Globus pallidus (tissue), 1 donor: Measurements from ENCODE around the gene GNAL.
A peak's percentile ranks its signal among the peaks of the same experiment; 100 is the strongest.
"Not testable (repeated sequence)": the region's sequence is repeated elsewhere in the genome, so short reads cannot be mapped to it uniquely, and the experiment has no call there.

ENCODE experiments used
- DNase-seq: peaks from one replicate; pipeline ENCODE4 v3.0.0-alpha.2; 2015; ENCODE audit warnings: low spot score

Gene GNAL

DNA sequence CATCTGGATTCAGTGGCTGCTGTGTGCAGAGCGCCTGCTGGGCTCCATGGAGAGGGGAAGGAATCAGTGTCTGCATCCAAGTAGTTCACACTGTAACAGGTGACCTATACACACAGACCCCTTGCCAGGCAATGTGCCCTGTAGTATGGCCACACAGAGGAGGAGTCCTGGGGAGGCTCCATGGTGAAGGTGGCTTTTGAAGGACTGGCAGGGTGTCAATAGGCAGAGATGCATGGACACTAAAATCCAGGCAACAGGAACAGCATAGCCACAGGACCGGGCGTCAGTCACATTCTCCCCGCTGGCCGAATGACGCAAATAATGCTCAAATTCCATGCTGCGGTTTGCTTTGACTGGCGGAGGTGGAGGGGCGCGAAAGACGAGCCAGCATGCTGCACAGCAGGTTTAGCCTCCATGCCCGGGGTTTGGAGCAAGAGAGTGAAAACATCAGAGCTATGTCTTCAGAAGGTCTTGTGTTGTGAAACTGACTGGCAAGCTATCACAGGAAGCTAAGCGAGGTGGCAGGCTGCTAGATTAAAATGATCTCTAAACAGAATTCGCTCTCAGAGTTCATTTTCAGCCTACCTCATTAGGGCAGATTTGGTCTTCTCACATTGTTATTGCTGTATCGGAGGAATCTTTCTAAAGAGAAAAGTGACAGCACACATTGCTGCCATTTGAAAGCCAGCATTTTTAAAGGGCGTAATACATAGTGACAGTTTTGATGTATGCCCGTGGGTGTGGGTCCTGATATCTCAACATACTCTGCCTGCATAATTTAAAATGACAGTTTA, 161.0 kb downstream of the GNAL start:
- peak; percentile 70 for DNase-seq

DNA sequence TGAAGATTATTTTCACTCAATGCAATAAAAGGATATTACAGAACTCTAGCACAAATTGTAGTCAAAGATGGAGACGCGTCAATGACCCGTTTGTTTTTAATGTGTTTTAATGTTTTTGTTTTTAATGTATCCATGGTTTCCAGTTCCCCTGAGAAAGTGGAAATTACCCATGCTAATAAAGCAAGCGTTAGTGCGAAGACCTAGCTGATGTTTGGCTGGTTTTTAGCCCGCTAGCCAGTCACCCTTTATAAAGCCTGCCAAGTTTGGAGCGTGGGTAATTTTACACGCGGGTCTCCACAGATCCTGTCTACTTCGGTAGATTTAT, 161.7 kb downstream of the GNAL start:
- no peak for DNase-seq

DNA sequence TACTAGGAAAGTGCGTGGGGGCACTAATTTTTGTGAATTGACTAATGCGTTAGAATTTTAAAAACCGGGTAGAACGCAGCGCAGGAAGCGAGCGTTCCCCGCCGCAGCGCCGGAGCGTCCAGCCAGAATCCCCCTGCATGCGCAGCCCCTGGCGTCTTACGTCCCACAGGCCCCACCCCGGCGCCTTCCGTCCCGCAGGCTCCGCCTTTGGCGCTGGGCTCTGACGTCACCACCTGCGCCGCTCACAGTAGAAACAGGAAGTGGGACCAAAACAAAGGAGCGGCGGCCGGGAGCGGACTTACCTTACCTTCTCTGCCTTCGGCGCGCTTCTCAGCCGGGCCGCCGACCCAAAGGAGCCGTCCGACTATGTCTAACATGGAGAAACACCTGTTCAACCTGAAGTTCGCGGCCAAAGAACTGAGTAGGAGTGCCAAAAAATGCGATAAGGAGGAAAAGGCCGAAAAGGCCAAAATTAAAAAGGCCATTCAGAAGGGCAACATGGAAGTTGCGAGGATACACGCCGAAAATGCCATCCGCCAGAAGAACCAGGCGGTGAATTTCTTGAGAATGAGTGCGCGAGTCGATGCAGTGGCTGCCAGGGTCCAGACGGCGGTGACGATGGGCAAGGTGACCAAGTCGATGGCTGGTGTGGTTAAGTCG, 162.2 kb downstream of the GNAL start, which contains the start of gene CHMP1B:
Gene CHMP1B, plus strand, starts transcription at position 268 of the 660 bp plus-strand sequence. Its CDS starts 99 bp downstream, at position 367.
- peak; percentile 97 for DNase-seq

DNA sequence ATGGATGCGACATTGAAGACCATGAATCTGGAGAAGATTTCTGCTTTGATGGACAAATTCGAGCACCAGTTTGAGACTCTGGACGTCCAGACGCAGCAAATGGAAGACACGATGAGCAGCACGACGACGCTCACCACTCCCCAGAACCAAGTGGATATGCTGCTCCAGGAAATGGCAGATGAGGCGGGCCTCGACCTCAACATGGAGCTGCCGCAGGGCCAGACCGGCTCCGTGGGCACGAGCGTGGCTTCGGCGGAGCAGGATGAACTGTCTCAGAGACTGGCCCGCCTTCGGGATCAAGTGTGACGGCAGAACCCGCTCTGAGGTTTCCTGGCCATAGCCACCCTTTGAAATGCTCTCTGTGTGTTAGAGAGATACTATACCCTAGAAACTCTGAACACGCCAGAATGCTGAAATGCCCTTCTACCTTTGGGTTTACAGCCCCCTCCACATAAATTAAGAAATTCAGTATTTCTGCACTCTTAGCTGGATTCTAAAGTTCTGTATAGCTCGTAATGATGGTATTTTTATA, 162.8 kb downstream of the GNAL start:
- peak; percentile 24 for DNase-seq

DNA sequence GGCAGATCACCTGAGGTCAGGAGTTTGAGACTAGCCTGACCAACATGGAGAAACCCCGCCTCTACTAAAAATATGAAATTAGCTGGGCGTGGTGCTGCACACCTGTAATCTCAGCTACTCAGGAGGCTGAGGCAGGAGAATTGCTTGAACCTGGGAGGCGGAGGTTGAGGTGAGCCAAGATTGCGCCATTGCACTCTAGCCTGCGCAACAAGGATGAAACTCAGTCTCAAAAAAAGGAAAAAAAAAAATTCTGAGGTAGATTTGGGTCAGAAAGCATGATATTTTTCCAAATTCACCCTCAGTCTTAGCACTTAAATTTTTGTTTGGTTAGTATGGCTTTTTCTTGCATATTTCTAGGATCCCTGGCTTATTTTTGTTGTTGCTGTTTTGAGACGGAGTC, 165.5 kb downstream of the GNAL start:
- not testable (repeated sequence) for DNase-seq

DNA sequence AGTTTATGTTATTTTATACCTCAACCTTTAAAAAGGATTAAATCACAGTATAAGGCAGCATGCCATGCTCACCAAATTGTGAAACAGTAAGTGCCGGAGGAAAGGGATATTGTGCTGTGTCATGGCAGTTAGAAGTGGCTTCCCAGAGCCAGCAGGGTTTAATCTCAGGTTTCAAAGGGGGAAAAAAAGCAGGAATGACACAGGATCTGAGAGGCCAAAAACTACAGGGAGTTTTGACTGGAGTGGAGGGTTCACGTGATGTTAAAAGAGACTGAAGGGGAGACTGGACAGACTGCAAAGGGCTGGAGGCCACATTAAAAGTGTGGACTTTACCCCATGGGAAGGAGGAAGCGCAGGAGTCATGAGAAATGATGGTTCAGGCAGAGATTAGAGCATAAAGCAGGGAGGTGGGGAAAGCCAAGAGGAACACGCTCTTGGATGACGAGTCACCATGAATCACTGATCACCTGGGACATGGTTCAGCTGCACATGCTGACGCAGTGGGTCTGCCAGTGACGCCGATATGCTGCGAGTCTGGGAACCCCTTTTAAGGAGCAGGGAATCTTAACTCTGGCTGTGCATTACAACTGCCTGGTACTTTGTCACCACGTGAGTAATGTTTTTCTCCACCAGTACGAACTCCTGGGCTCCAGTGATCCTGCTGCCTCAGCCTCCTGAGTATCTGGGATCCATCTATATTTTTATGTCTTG, 168.3 kb downstream of the GNAL start:
- no peak for DNase-seq

DNA sequence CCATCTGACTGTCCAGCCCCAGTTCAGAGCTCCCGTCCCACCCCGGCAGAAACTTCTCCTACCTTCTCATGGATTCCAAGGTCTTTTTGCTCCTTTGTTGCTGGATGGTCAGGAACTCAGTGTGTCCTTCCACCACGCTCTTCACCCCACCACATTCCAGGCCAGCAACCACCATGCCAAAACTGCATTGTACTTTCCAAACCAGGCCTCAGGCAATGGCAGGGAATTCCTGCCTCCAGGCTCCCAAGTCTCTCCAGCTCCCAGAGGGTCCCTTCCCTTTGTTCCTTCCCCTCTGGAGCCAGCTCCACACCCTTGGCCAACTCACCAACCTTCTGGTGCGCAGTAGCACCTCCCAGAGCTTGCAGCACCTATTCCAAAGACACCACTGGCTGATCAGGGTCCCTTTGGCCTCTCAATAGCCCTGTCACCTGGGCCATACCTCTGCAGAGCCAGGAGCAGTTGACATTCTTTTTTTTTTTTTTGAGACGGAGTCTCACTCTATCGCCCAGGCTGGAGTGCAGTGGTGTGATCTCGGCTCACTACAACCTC, 170.3 kb downstream of the GNAL start:
- no peak for DNase-seq

DNA sequence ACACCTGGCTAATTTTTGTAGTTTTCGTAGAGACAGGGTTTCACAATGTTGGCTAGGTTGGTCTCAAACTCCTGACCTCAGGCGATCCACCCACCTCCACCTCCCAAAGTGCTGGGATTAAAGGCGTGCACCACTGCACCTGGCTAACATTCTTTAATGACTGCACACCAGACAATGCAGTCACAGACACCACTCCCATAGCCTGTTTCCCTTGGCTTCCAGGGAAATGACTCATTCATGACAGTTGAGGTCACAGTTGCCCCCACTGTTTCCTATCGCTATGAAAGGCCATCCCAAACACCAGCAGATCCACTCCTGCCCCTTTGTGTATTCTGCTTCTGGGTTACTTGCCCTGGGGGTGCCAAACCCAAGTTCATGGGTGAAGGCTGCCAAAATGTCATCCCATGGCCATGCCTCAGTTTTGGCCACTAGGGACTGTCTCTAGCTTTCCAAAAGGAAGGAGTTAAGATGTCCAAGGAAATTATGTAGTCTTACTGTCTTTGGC, 170.9 kb downstream of the GNAL start:
- DNase-seq, result no peak

DNA sequence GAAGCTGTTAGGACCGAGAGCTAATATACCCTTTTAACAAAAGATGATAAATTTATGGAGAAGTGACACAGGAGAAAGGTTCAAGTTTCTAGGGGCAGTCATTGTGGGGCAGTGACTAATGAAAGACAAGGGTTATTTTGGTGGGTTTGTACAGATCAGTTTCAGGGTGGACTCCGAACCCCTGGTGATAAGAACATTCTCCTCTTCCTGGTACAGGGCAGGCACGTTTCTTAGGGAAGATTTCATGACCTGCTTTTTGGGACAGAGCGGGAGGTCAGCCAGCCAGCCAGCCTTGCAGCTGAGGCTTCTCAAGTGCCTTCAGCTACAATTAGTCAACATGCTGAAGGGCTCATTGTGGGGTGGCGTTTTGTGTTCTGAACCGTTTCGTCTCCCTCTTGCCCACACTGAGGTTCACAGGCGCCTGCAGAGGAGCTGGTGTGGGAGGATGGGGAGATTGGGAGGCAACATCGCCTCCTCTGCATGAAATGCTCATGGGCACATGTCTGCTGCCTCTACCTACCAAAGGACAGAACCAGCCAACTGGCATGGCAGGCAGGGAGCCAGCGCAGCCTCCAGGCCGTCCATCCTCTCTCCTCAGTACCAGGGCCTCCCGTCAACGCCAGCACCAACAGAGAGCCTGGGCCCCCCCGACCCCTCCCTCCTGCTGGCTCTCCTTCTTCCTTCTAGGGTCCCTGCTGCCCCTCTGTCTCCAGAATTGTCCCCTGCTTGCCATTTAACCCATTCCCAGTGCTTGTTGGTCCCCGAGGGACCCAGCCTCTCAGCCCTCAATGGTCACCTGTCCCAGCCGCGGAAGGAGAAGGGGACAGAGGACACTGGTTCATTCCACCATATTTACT, 171.8 kb downstream of the GNAL start:
- no peak for DNase-seq

DNA sequence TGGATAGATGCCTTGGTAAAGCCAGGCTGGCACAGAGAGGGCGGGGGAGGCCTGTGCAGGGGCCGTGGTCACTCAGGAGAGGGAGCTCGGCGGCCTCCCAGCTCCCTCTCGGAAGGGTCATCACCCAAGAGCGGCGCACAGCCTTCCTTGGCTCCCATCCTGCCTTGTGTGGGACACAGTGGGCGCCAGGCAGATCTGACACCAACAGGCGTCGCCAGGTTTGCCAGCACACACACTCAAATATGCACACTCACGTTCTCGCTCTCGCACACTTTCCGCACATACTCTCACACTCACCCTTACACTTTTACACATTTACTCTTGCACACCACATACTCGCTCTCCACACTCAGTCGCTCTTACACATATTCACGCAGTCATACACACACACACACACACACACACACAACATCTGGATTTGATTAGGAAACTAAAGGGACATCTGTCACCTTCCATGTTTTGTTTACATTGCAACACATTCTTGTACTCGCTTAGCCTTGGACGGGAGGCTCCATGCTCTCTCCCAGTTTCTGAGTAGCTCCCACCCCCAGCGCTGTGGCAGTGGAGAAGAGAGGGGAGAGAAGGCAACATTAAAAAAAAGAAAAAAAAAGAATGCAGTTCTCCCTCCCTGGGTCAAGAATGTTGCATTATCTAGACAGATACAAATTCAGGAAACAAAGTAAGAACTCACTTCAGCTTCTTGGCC, 172.7 kb downstream of the GNAL start:
- DNase-seq, result no peak

DNA sequence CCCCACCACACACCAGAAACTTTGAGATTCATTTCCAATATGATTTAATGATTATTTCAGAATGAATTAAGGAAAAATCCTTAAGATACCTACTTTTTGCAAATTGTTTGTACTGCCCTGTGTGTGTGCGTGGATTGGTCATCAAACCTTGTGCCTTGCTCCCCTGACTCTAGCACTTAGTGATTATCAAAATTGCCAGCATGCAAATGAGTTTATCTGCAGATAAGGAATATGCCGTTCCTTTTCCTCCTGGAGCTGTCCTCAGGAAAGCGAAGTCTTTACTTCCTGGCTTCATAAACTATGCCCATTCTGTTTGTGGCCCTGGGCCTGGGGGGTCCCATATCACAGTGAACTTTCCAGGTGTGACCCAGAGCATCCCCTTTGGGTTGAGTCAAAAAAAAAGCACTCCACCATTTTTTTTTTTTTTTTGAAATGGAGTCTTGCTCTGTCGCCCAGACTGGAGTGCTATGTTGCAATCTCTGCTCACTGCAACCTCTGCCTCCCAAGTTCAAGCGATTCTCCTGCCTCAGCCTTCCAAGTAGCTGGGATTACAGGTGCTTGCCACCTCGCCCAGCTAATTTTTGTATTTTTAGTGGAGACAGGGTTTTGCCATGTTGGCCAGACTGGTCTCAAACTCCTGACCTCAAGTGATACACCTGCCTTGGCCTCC, 173.5 kb downstream of the GNAL start:
- no peak for DNase-seq

DNA sequence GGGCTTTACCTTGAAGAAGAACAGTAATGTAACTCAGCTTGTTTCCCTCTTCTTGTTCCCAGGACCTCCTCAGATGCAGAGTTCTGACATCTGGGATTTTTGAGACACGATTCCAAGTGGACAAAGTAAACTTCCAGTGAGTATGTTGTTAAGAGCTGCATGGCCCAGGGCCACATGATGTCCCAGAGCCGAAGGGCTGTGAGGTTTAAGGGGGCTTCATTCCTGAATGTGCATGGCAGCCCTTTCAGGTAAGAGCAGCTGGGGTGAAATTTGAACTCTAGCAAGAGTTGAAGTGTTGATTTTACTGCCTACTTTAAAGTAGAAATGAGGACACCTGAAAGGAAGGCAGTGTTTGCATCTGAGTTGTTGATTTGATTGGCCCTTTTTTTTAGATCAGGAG, 175.4 kb downstream of the GNAL start:
- no peak for DNase-seq

DNA sequence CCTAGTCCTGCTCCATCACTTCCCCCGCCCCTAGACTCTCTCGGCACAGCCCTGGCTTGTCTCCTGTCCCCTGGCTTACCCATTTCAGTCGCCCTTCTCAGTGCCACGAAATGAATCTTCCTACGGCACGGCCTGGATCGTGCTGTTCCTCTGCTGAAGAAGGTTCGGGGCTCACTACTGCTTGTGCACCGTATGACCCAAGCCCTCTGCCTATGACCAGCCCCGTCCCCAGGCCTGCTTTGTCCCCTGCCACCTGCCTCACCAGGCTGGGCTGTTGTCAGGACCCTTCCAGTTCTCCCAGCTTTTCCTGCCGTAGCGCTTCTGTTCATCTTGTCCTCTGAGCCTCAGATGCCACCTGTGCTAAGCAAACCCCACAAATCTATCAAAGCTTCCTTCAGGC, 176.0 kb downstream of the GNAL start:
- no peak for DNase-seq

DNA sequence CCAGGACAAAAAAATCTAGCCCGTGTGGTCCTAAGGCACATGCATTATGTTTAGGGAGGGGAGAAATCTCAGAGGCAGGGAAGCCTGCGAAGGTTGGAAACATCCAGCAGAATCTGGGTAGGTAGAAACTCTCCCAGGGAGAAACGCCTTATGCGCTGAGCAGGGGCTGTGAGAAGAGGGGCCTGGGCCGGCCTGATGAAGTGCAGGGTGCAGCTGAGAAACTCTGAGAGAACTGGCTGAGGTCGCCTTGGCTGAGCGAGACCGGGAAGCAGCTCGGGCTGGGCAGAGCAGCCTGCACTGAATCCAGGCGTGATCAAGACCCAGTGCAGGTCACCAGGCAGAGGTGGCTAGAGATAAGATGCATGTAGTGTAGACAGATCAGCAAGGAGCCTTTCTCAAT, 177.3 kb downstream of the GNAL start:
- DNase-seq, result no peak

DNA sequence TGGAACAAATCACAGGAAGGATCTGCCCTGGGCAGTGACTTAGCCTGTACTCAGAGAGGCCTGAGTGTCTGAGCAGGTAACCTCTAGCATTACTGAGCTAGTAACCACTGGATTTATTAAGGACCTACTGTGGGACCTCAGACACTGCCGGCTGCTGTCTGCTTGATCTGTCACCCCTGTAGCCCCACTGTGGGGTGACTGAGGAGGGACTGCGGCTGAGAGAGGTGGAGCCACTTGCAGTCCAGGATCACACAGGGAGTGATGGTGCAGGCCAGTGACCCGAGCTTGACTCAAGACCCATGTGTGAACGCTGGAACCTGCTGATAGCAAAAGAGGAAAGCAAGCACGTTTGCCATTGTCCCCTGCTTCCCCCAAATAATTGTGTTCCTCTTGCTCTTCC, 177.7 kb downstream of the GNAL start:
- DNase-seq, result no peak

DNA sequence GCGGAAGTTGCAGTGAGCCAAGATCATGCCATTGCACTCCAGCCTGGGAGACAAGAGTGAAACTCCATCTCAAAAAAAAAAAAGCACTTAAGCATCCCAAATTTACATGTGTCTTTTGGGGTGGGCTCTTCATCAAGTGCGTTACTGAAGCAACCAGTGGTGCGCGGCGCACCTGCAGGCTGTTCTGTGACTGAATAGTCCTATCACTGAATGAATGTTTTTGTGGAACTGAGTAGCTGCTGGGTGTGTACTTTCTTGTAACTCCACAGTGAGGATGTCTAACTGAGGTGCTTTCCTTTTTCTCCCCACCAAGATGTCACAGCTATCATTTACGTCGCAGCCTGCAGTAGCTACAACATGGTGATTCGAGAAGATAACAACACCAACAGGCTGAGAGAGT, 179.2 kb downstream of the GNAL start:
- DNase-seq, result no peak

DNA sequence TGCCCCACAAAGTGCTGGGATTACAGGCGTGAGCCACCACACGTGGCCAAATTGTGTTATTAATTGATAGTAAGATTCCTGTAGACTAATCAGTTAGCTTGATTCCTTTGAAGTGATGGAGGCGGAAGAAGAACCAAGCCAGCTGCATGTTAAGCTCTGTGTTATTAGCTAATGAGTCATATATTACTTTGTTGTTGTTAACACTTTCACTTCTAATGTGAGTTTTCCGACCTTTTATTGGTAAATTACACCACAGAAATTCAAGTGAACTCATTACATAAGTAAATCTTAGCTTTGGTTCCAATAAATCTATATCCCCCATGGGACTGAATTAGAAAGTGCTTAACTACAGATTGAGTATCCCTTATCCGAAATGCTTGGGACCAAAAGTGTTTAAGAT, 182.4 kb downstream of the GNAL start:
- DNase-seq, result no peak

DNA sequence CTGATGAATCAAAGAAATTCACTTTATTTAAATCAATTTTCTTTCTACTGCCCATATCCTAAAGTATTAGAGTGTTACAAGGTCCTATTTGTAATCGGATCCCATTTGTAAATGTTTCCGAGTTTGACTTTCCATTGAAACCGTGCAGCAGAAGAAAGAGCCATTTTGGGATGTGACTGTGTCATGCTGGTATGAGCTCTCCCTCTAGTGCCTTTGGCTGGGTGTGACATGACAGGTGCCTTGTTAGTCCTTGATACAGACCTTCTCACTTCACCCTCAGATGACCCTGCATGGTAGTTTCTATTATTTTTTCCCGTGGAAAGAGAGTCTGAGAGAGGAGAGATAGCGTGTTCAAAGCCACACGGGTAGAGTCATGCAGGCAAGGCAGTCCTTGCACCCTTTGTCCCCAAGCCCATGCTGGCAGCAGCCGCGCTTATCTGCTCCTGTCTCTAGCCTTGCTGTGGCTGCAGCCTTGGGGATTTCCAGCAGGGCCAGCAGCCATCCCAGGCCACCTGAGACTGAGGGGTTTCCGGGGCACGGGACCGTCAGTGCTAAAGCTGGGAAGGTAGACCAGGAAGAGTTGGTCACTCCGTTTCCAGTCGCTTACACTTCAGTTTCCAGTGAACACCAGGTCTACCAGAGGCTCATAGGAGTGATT, 183.5 kb downstream of the GNAL start:
- no peak for DNase-seq

DNA sequence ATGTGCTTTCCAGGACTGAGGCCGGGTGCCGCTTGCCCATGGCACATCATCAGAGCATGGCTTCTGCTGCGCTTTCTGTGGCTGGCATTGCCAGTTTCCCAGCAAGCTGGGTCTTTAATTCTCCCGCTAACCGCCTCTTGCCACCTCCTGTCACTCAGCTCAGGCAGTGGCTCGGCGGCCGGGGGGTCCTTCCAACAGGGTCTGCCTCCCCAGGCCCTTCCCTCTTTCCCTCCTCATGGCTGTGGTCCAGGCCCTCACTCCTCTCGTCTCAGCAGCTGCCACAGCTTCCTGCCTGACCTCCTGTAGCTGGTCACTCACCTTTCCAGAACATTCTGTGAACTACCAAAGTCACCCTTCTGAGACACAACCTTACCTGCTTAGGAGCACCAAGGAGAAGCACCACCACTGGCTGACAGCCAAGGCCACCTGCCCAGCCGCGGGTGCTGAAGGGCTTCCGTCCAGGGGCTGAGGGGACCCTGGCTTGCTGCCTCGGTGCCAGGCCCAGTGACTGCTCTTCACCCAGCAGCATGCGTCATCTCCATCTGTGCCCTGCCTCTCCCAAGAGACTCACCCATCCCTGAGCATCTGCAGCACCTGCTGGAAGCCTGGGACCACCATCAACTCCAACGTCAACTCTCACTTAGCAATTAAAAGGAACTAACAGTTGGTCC, 184.7 kb downstream of the GNAL start:
- no peak for DNase-seq
